Measurements from ENCODE around the gene C1QA. TPM values are rescaled to one million over a fixed set of nuclear protein-coding genes. Genes with fewer than 3 reads are reported as not detected.

The C1QA gene
- total and polyA plus RNA-seq, 10 of the 15 experiments (the other 5 are each of a cell fraction or from before 2014, with no cell fraction given): 0.59 TPM; not detected in 9

DNA sequence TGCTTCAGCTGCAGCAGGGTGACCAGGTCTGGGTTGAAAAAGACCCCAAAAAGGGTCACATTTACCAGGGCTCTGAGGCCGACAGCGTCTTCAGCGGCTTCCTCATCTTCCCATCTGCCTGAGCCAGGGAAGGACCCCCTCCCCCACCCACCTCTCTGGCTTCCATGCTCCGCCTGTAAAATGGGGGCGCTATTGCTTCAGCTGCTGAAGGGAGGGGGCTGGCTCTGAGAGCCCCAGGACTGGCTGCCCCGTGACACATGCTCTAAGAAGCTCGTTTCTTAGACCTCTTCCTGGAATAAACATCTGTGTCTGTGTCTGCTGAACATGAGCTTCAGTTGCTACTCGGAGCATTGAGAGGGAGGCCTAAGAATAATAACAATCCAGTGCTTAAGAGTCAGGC lies 2.9 kb downstream of the C1QA start (continued):
- TF ChIP-seq TARDBP (IDR thresholded peaks at IDR 0.05; ENCODE audit: borderline replicate concordance) (no peak), PML (IDR thresholded peaks at IDR 0.05; ENCODE audit: low read length) (no peak)

DNA sequence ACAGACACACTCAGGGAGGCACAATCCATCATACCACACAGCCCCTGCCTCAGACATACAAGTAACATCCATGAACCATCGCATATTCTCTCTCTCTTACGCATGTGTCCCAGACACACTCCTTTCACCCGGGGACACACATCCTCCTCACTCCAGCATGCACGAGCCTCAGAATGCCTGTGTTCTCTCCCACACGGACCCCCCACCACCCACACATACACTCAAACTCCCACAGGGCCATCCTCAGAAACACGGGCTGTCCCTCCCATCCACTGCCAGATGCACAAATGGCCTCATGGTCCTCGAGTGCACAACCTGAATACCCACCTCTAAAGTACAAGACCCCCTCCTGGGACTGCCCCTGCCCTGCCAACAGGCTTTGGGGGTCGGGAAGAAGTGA lies 4.8 kb downstream of the C1QA start:
- Histone ChIP-seq H3K27me3 (replicated peaks in 1 of 2; ENCODE audit: control insufficient read depth in 2 of 2, insufficient read depth in 2 of 2, low read length in 1 of 2) (no peaks in the 10 kb centered on the region; a peak in 1 of 4 replicates), H3K4me2 (ENCODE audit: control insufficient read depth, insufficient read depth) (no peak overlapping the region), H3K27ac (ENCODE audit: control insufficient read depth, insufficient read depth) (no peak overlapping the region), H3K4me3 (no peak overlapping the region), H2AFZ (ENCODE audit: control insufficient read depth, low read depth, low read length) (no peak overlapping the region), H3K79me2 (ENCODE audit: control insufficient read depth, insufficient read depth, low read length) (no peaks in the 10 kb centered on the region), H3K9me3 (replicated peaks; ENCODE audit: control insufficient read depth, insufficient read depth, low read length) (no peaks in the 10 kb centered on the region; the same call in 2 of the 3 replicates), H3K36me3 (ENCODE audit: control insufficient read depth in 2 of 2, insufficient read depth in 2 of 2, low read length in 1 of 2) (no peaks in the 10 kb centered on the region), H4K20me1 (ENCODE audit: control insufficient read depth, insufficient read depth) (no peaks in the 10 kb centered on the region), H3K4me1 (ENCODE audit: control insufficient read depth, insufficient read depth, low read length) (no peaks in the 10 kb centered on the region), H3K9ac (ENCODE audit: control insufficient read depth, insufficient read depth, low read length) (no peak overlapping the region)
- WGBS (ENCODE audit: insufficient coverage, insufficient replicate concordance, low lambda C conversion rate, missing lambda C conversion rate): 32% methylated on average over 8 of the region's 8 CpGs
- ATAC-seq: no peak
- intact Hi-C loops (cut with micrococcal nuclease; ENCODE audit: unreplicated experiment): loop anchor here (5.0 kb wide), 1 partner anchor 509 kb away; no protein-coding TSS in a partner anchor
- no peak for TF ChIP-seq EP300 (IDR thresholded peaks at IDR 0.05; ENCODE audit: borderline replicate concordance in 1 of 2, control insufficient read depth in 1 of 2, low read depth in 2 of 2, low read length in 2 of 2)
- TF ChIP-seq CEBPB (IDR thresholded peaks at IDR 0.05; ENCODE audit: borderline replicate concordance in 1 of 2, low read depth in 2 of 2, low read length in 2 of 2): no peak
- no peak for TF ChIP-seq PAX5 (IDR thresholded peaks at IDR 0.05; ENCODE audit: borderline replicate concordance, low read depth, low read length)
- TF ChIP-seq, protein P1, sequence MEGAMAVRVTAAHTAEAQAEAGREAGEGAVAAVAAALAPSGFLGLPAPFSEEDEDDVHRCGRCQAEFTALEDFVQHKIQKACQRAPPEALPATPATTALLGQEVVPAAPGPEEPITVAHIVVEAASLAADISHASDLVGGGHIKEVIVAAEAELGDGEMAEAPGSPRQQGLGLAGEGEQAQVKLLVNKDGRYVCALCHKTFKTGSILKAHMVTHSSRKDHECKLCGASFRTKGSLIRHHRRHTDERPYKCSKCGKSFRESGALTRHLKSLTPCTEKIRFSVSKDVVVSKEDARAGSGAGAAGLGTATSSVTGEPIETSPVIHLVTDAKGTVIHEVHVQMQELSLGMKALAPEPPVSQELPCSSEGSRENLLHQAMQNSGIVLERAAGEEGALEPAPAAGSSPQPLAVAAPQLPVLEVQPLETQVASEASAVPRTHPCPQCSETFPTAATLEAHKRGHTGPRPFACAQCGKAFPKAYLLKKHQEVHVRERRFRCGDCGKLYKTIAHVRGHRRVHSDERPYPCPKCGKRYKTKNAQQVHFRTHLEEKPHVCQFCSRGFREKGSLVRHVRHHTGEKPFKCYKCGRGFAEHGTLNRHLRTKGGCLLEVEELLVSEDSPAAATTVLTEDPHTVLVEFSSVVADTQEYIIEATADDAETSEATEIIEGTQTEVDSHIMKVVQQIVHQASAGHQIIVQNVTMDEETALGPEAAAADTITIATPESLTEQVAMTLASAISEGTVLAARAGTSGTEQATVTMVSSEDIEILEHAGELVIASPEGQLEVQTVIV (IDR thresholded peaks at IDR 0.05; ENCODE audit: borderline replicate concordance, partially characterized antibody): no peak
- TF ChIP-seq SMAD1 (IDR thresholded peaks at IDR 0.05; ENCODE audit: low read depth, partially characterized antibody): no peak
- no peak for TF ChIP-seq SUZ12 (IDR thresholded peaks at IDR 0.05; ENCODE audit: unreplicated experiment)
- no peak for TF ChIP-seq RELA (IDR thresholded peaks at IDR 0.05; ENCODE audit: borderline replicate concordance, partially characterized antibody)
- TF ChIP-seq HDGF (IDR thresholded peaks at IDR 0.05): no peak
- TF ChIP-seq, protein P2, sequence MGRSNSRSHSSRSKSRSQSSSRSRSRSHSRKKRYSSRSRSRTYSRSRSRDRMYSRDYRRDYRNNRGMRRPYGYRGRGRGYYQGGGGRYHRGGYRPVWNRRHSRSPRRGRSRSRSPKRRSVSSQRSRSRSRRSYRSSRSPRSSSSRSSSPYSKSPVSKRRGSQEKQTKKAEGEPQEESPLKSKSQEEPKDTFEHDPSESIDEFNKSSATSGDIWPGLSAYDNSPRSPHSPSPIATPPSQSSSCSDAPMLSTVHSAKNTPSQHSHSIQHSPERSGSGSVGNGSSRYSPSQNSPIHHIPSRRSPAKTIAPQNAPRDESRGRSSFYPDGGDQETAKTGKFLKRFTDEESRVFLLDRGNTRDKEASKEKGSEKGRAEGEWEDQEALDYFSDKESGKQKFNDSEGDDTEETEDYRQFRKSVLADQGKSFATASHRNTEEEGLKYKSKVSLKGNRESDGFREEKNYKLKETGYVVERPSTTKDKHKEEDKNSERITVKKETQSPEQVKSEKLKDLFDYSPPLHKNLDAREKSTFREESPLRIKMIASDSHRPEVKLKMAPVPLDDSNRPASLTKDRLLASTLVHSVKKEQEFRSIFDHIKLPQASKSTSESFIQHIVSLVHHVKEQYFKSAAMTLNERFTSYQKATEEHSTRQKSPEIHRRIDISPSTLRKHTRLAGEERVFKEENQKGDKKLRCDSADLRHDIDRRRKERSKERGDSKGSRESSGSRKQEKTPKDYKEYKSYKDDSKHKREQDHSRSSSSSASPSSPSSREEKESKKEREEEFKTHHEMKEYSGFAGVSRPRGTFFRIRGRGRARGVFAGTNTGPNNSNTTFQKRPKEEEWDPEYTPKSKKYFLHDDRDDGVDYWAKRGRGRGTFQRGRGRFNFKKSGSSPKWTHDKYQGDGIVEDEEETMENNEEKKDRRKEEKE (IDR thresholded peaks at IDR 0.05): no peak
- TF ChIP-seq PML (IDR thresholded peaks at IDR 0.05; ENCODE audit: low read length): no peak
- no peak for TF ChIP-seq BACH1 (IDR thresholded peaks at IDR 0.05; ENCODE audit: borderline replicate concordance)
- no peak for TF ChIP-seq NFIC (IDR thresholded peaks at IDR 0.05; ENCODE audit: low read depth, low read length)
- no peak for TF ChIP-seq CHD4 (IDR thresholded peaks at IDR 0.05)
- no peak for TF ChIP-seq EGR1 (IDR thresholded peaks at IDR 0.05; ENCODE audit: borderline replicate concordance in 1 of 2, low read depth in 2 of 2, low read length in 2 of 2)
- no peak for TF ChIP-seq IKZF2 (IDR thresholded peaks at IDR 0.05)
- TF ChIP-seq NFXL1 (IDR thresholded peaks at IDR 0.05; ENCODE audit: borderline replicate concordance): no peak
- in situ Hi-C loops (cut with MboI): no loop called here
- SMC1A ChIA-PET (ENCODE audit: uncharacterized antibody, unreplicated experiment): interaction anchor here (4.4 kb wide), 1 partner anchor 220 kb away, joined by 14 read pairs; no protein-coding TSS in a partner anchor
- no TSS peak for BruUV-seq (replicated peaks)
- CTCF ChIA-PET: interaction anchor here (0.6 to 5.5 kb wide), 5 partner anchors 14 to 882 kb away, joined by 3 to 77 read pairs (median 4); no protein-coding TSS in a partner anchor
- RAD21 ChIA-PET (ENCODE audit: unreplicated experiment): interaction anchor here (0.9 to 1.4 kb wide), 3 partner anchors 219 to 222 kb away, joined by 3 to 4 read pairs (median 3); no protein-coding TSS in a partner anchor
- POLR2A ChIA-PET: no interaction called here
- no peak for FAIRE-seq
- no peak for DNase-seq (ENCODE audit: low read depth, low spot score)
